HG03342 (cell line): Measurements from ENCODE around the gene BRD9.
"Not testable (repeated sequence)": the region's sequence is repeated elsewhere in the genome, so short reads cannot be mapped to it uniquely, and the experiment has no call there.

Source experiments
- ATAC-seq: cut with Tn5 transposase; IDR thresholded peaks from one replicate; pipeline ENCODE4 v1.9.1; 2021; ENCODE audit warnings: mild to moderate bottlenecking, moderate library complexity; ENCODE audit not compliant: unreplicated experiment

Gene BRD9

DNA sequence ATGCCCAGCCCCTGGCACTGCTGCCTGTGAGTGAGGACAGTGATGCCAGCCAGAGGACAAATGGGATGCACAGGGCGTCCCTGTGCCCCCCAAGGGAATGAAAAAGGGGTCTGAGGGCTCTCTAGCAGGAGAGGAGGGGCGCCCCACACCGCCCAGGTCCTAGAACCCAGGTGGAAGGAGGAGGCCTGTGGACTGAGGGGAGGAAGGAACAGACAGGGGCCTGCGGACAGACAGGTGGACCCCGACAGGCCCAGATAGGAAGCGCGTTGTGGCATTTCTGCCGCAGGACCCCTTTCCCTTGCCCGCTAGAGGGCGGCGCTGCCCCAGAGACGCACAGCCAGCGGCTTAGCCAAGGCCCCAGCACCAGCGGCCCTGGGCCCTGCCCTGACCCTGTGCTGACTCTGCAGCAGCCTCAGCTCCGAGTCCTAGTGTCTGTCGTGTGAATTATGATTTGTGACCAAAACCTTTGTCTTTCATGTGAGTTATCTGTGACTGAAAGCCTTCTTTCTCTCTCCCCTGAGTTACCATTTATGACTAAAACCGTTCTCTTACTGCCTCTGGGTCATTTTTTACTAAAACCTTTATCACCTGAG, 30.8 kb upstream of the BRD9 start:
- peak; percentile 79 for ATAC-seq

DNA sequence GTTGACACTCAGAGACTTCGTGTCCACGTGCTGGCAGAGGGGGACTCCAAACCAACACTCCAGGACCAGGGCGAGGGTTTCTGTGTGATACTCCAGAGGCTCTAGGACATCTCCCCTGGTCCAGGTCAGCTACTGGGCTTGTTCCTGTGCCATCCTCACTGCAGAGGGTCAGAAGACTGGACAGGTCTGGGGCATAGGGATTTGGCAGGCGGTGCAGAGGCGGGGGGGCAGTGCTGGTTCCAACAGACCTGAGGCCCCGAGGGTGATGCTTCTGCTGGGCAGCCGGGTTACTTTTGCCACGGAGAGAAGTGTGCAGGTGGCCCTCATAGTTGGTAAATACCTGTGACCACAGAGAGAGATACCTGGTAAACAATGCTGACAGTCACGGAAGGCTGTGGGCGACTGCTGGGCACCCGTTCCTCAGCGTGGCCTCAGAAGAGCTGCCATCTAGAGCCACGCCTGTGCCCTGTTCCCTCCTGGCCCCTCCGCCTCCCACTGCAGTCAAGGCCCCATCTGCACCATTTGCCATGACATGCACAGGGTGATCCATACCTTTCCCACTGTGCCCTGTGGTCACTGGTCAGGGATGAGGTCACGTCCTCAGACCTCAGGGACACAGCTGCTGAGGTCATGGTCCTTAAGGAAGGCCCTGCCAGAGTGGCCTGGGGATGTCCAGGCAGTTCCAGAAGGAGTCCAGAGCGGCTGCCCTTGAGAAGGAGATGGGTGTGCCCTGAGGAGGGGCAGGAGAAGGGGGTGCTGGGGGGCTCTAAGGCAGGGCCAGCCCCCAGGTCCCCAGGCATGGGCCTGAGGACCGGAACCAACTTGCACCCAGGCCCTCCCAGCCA, 30.1 kb upstream of the BRD9 start:
- no peak for ATAC-seq

DNA sequence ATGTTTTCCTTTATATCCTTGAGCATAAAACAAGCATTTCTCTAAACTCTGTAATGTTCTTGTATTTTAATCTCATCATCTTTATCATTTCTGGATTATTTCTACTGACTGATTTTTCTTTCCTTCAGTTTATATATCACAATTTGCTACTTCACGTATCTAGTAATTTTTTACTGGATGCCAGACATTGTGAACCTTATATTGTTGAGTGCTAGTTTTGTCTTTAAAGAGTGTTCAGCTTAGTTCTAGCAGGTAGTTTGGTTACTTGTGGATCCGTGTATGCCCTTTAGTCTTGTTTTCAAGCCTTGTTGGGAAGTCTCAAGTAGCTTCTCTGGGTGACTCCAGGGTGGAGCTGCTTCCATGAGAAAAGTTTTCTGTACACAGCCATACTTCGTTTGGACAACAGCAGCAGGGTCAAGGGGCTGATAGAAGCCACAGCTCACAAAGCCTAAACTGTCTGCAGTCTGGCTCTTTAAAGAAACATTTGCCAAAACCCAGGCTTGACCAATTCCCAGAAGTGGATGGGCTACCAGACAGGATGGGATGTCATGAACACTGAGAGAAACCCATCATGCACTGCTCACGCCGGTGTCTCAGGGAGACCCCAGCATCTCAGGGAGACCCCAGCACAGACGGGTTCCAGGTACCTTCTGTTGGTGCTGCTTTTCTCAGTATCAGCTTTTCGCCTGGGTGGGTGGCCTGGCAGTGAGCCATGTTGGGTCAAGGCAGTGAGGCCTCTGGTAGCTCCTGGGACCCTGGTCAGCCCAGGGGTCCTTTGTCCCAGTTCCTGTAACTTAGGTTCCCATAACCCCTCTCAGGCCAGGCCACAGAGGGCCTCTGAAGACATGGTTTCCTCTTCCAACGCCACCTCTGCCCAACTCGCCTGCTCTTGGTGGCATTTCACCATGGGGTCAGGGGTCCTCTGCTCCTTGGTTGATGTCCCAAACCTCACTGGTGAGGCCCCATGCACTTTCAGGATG, 29.1 kb upstream of the BRD9 start:
- ATAC-seq = no peak

DNA sequence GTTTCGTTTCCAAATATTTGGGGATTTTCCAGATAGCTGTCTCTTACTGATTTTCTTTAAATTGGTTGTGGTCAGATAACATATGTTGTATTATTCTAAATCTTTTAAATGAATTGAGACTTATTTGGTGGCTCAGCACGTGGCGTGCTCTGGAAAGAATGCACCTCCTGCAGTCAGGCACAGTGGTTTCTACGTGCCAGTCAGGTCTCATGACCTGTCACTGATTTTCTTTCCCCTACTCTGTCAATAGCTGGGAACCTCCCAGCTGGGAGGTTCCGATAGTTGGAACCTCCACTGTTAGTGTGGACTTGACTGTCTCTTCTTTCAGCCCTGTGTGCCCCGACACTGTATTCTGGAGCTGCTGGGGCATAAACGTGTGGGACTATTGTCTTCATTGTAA, 27.7 kb upstream of the BRD9 start:
- no peak for ATAC-seq

DNA sequence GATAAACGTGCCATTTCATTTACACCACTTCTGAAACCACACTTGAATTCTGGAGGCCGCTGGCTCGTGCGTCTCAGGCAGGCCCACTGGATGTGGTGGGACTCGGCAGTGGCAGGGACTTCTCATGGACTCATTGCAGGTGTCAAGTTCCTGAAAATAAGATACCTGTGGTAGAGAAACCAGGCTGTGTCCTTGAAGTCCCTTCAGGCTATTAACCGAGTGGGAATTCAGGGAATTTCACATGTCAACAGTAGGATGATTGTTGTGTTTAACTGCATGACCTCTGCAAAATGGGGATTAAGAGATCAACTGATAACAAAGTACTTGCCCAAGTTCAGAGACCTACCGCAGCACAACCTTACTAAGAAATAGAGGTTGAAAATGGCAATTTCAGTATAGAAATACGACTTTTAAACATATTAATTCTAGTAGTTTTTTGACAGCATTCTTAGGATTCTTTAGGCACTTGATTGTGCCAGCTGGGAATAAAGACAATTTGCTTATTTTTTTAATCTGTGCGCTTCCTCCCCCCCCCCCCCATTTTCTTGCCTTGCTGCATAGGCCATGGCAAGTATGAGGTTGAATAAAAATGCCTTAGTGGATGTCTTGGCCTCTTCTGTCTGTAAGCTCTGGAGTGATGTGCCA, 26.9 kb upstream of the BRD9 start:
- no peak for ATAC-seq

DNA sequence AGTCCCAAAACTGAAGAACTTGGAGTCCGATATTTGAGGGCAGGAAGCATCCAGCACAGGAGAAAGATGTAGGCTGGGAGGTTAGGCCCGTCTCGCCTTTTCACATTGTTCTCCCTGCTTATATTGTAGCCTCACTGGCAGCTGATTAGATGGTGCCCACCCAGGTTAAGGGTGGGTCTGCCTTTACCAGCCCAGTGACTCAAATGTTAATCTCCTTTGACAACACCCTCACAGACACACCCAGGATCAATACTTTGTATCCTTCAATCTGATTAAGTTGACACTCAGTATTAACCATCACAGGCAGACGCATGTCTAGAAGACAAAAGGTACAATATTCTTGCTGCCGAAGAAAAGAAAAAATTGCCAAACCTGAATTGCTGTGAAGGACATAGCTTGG, 26.1 kb upstream of the BRD9 start:
- not testable (repeated sequence) for ATAC-seq

DNA sequence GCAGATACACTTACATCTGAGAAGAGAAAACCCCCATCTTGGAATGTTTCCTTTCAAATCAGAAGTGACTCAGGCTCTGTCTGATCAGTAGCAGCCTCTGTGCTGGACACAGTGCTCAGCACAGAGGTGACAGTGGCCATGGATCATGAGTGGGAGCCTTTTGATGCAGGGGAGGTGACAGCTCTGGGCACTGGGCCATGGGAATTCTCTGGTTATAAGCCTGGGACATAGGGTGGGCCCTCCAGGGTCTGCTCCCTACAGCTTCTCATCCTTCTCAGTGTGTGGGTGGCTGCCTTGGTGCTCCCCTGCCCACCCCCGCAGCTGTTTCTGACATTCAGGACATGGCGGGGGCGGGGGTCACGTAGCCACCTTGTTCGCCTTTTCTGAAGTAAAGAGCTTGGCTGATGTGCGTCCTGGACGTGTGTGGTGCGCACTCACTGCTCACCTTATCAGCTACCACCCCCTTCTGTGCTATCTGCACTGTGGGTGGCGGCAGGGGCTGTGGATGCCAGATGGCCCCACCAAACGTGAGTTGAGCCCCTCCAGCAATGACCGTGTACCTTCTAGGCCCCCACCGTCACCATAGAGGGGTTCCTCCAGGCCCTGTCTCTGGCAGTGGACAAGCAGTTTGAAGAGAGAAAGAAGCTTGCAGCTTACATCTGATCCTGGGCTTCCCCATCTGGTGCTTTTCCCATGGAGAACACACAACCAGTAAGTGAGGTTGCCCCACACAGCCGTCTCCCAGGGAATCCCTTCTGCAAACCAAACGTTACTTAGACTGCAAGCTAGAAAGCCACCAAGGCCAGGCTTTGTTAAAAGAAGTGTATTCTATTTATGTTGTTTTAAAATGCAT, 24.1 kb upstream of the BRD9 start:
- ATAC-seq = no peak

DNA sequence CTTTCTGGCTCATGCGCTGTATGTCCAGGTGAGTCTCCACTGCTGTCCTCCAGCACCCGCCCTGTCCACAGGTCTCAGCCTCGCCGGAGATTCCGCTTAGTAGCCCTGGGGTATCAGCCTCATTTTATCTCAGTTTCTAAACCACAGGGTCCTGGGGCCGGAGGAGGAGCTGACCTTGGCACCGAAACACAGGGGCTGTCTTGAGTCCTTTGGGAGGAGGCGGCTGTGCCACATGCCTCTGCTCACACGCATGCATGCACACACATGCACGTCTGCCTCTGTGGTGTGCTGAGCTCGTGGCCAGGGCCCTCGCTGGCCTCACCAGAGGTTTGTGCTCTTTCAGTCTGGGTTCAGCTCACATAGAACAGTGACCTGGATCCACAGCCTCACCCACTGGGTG, 23.3 kb upstream of the BRD9 start:
- ATAC-seq = no peak

DNA sequence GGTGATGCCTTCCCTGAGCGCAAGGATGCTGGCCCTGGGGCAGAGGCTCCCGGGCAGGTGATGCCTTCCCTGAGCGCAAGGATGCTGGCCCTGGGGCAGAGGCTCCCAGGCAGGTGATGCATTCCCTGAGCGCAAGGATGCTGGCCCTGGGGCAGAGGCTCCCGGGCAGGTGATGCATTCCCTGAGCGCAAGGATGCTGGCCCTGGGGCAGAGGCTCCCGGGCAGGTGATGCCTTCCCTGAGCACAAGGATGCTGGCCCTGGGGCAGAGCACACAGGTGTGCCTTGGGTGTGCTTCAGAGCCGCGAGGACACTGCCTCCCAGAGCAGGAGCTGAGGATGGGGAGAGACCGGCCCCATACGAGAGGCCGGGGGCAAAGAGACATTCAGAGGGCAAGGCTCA, 22.7 kb upstream of the BRD9 start:
- not testable (repeated sequence) for ATAC-seq

DNA sequence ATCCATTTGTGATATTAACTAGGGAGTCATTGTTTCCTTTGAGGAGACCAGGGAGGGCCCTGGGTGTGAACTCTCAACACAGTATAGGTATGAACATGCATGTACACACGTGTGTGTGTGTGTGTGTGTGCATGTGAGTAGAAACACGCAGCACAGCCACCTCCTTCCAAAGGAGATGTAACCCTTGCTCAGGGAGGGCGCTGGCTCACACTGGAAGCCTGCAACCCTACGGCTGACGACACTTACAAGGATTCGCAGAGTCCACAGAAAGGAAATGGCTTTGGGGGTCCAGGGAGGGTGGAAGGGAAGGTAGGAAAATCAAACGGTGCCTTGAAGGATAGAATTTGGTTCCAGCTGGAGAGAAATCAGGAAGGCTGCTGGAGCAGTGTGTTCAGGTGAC, 22.0 kb upstream of the BRD9 start:
- no peak for ATAC-seq

DNA sequence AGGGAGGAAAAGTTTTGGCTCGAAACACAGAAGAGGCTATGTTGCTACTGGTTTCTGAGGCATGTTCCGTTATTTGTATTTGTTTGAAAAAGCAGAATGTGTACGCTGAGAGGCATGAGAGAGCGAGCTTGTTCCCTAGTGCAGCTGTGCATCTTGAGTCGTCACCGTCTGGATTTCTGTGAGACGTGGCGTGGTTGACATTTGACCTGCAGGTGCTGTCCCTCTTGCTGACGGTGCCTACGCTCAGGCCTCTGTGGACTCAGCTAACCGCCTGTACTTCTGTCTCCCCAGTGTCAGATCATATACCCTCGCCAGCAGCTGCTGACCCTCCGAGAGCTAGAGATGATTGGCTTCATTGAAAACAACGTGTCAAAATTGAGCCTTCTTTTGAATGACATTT, 21.6 kb upstream of the BRD9 start:
- no peak for ATAC-seq

DNA sequence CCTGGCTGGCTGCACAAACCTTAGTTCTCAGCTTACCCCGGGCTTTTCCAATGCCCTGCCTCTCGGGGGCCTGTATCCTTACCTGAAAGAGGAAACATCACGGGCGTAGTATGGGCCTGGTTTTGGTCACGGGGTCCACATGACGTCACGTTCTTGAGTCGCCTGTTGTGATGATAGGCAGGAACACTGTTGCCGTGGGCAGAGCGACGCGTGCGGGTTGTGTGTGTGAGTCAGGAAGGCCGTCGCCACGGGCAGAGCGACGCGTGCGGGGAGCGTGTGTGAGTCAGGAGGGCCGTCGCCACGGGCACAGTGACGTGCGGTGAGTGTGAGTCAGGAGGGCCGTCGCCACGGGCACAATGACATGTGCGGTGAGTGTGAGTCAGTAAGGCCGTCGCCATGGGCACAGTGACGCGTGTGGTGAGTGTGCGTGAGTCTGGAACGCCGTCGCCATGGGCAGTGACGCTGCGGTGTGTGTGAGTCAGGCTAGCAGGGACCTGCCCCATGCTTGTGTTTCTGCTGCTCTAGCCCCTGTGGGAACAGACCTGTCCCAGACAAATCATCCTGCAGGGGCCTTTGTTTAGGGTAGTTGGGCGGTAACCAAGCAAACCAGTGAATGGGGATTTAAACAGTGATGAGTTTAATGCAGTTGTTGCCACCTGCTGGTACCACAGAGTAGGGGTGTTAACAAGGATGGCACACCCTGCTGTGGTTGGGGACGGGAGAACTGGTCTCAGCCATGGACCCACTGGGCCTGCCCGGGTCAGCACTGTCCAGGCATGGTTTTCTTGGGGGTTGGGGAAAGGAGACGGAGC, 19.9 kb upstream of the BRD9 start:
- ATAC-seq = no peak

DNA sequence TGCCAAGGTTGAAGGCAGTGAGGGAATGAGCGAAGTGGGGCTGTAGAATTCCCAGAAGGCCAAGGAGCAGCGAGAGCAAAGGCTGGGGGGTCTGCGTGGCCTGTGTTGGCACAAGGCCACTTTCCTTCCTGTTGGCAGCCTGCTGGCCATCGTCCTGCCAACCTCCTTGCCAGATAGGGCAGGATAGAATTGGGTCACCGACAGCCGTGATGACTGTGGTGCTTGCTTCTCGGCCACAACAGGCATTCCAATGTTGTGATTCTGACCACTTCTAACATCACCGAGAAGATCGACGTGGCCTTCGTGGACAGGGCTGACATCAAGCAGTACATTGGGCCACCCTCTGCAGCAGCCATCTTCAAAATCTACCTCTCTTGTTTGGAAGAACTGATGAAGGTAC, 19.0 kb upstream of the BRD9 start:
- no peak for ATAC-seq

DNA sequence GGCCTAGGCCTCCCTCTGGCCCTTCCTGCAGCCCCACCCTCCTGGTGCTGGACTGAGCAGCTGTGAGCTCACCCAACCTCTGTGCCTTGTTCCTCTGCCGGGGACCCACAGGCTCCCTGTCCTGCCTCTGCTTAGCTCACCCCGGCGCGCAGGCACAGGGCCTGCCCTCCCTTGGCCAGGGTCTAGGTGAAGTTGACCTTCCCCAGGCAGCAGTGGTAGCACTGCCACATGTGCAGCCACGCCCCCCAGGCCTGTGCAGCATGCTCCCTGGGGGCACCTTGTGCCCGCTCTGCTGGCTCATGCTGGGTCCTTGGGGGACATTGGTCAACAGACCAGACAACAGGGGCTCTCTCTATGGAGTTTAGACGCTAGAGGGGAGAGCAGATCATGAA, 18.2 kb upstream of the BRD9 start:
- no peak for ATAC-seq

DNA sequence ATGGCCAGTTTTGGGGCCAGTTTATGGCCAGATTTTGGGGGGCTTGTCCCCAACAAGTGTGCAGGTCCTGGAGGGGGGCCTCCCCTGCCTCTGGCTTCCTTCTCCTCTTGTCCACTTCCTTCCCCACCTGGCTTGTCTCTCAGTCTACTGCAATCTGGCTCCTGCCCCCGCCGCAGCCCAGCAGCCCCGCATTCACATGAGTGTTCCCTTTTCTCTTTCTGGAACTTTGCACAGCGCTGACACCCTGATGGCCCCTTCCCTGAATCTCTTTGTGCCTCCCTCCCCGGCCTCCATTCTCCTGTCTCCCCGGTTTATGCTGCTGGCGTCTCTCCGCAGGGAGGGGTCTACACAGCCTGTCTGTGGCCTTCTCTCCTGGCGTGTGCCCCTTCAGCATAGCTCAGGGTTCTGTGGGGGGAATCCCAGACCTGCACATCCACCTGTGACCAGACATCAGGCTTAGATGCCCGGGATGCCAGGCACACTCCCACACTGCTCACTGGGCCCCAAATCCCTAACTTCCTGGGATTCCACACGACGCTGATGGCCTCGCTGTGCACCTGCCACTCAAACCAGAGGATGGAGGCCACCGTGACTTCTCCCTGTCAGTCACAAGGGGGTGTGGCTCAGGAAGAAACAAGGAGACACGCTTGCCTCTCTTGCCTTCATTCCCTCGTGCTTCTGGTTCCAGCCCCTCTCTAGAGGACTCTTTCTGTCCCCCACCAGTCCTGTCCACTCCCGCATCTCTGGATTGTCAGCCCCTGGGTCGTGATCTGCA, 17.6 kb upstream of the BRD9 start:
- no peak for ATAC-seq

DNA sequence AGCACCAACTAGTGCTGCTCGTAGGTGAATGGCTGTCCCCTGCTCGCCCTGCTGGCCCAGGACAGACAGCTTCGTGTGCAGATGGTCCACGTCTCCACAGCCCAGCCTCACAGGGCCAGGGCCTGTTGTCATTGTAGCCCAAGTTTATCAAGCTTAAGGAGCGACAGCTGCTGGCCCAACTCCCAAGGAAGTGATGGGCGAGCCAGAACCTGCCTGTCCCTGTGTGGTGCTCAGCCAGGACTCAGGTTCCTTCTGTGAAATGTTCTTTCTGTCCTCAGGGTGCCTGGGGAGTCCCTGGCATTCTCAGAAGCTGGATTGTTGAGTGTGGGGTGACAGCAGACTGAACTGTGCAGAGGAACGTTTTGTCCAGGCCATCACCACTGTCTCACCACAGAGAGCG, 16.5 kb upstream of the BRD9 start:
- ATAC-seq = no peak

DNA sequence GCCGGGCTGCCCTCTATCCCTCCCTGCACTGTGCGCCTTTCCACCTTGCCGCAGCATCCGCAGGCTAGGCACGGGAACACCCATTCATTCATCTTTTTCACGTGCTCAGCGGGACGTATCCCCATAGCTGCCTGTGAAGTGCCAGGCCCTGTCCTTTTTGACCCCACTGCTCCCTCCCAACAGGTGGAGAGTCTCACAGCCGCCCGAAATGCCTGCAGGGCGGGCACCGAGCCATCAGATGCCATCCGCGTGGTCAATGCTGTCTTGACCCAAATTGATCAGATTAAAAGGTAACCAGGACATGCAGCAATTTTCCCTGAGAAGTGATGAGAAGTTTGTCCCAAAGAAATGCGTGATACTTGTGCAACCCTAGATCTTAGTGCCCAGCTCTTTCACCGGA, 15.6 kb upstream of the BRD9 start:
- ATAC-seq = no peak

DNA sequence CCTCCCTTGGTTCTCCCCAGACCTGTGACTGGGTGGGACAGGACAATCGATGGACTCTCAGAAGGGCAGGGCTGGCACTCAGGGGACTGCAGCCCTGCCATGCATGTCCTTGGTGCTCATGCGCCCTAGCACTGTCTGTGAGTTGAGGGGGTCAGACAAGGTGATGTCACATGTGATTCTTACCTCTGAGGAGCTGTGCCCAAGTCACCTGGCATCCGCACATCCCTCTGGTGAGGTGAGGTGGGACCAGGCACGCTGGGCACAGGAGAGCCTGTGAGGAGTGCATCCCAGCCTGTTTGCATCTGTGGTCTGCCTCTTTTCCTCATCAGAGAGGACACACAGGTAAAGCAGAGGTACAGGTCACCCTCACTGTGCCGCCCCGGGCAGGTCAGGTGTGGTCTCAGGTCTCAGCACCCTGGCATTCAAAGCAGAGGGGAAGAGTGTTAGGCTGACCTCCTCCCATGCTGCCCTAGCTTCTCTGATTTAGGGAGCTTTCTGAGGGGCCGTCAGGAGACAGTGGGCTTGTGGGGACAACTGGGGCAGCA, 14.8 kb upstream of the BRD9 start:
- no peak for ATAC-seq
